Breast epithelium (tissue), 3 donors: Measurements from ENCODE around the gene P2RY6.

Experiments used
- CTCF ChIP-seq, 3 donors: fragments of 450-650 bp; IDR thresholded peaks; one replicate each; pipeline ENCODE4 v1.5.1; 2016 to 2017; ENCODE audit warnings: antibody characterized with exemption in 3 of 3, mild to moderate bottlenecking in 3 of 3, moderate library complexity in 3 of 3
- POLR2A ChIP-seq: fragments of 450-650 bp; IDR thresholded peaks from one replicate; pipeline ENCODE4 v1.6.1; 2016; ENCODE audit warnings: antibody characterized with exemption, mild to moderate bottlenecking, moderate library complexity
- POLR2AphosphoS5 ChIP-seq, 3 donors: sonication (generic); formaldehyde crosslinking; IDR thresholded peaks; one replicate each; pipeline ENCODE4 v1.6.1; 2017; ENCODE audit warnings: antibody characterized with exemption in 3 of 3

DNA sequence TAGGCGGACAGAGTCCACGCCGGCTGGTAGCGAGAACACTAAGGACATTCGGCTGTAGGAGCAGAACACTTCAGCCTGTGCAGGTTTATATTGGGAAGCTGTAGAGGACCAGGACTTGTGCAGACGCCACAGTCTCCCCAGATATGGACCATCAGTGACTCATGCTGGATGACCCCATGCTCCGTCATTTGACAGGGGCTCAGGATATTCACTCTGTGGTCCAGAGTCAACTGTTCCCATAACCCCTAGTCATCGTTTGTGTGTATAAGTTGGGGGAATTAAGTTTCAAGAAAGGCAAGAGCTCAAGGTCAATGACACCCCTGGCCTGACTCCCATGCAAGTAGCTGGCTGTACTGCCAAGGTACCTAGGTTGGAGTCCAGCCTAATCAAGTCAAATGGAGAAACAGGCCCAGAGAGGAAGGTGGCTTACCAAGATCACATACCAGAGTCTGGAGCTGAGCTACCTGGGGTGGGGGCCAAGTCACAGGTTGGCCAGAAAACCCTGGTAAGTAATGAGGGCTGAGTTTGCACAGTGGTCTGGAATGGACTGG is 36.8 kb upstream of the P2RY6 start:
- TF ChIP-seq POLR2A (no peak), CTCF (IDR thresholded peaks at IDR 0.05) (no peak), POLR2AphosphoS5 (IDR thresholded peaks at IDR 0.05) (no peak)
